Renal pelvis (tissue), 4 donors: ENCODE data around the gene CCDC146. TPM values are rescaled to one million over a fixed set of nuclear protein-coding genes. Genes with fewer than 3 reads are reported as not detected.
"Not testable (repeated sequence)": the region's sequence is repeated elsewhere in the genome, so short reads cannot be mapped to it uniquely, and the experiment has no call there.

Source experiments
- DNase-seq: peaks from one replicate; pipeline ENCODE4 v3.0.0-alpha.2; 2013
- polyA plus RNA-seq, 3 donors: library from polyadenylated mRNA; unstranded; fragments of 120-200 nt; gene quantifications; one replicate each; pipeline ENCODE4 v1.2.1, GENCODE V29; 2013; ENCODE audit not compliant: insufficient read length in 3 of 3

Gene CCDC146
- polyA plus RNA-seq, 3 donors, result 17.7 to 30.4 (median 27.9) TPM

DNA sequence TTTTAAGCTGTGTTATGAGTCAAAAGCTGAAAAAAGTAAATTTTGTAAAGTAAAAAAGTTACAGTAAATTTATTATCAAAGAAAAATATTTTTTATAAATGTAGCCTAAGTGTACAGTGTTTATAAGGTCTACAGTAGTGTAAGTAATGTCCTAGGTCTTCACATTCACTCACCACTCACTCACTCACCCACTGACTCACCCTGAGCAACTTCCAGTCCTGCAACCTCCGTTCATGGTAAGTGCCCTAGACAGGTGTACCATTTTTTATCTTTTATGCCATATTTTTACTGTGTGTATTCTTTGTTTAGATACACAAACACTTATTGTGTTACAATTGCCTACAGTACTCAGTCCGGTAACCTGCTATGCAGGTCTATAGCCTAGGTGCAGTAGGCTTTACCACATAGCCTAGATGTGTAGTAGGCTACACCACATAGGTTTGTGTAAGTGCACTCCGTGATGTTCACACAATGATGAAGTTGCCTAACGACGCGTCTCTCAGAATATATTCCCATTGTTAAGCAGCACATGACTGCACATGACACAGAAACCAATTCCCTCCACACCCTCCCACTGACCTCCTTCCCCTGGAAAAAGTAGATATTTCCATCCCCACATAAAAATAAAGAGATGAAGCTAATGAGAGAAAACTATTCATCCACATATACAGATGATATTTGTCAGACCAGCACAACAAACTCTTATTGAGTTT lies 122.0 kb downstream of the CCDC146 start:
- no peak for DNase-seq

DNA sequence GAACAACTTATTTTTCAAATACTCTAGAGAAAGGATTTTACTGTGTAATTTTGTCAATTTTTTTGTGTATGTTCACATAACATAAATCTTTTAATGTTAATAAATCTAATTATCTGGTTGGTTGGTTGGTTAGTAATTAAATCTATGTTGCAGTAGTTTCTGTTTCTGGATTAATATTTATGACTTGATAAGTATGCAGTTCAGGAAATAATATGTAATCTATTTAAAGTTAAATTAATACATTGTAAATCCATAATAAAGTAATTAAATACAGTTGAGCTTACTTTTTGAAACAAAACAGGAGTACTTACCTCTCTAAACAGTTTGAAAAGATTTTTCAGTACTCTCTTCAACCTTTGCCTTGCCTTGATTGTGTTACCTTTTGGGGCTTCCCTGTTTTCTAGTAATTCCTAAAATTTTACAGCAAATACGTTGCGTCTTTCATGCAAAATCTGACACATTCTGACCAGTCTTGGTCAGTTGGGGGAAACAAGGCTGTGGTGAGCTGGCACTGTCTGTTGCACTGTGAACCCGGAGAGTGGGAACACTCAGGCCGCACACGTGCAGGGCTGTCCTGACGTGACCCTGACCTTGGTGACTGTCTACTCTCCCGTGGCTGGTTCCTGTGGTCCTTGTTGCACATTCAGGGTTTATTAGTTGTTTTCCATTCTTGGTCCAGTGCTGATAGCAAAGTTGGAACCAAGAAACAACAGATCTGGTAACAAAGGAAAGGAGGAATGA lies 122.8 kb downstream of the CCDC146 start:
- DNase-seq, result no peak

DNA sequence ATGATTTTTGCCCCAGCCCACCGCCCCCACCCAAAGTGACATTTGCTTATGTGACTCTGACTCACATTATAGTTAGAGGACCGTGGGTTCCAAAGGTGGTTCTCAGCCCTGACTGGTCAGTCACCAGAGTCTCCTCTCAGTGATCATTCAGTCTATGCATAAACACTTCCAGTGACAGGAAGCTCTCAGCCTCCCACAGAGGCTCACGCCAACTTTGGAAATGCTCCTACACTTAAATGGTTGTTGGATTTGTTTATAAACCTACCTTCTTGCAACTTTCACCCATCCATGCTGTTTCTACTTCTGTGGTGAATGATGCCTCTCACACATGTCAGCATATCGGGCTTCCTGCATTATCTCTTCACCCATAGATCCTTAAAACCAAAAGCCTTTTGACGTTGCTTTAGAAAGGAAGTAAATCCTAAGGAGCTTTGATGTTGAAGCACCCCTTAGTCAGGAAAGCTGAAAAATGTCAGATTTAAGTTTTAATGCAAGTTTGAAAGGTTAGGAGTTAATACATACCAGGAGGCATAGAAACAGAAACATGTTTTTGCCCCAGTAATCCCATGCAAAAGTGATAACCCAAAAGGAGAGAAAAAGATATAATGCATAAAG lies 123.7 kb downstream of the CCDC146 start:
- no peak for DNase-seq

DNA sequence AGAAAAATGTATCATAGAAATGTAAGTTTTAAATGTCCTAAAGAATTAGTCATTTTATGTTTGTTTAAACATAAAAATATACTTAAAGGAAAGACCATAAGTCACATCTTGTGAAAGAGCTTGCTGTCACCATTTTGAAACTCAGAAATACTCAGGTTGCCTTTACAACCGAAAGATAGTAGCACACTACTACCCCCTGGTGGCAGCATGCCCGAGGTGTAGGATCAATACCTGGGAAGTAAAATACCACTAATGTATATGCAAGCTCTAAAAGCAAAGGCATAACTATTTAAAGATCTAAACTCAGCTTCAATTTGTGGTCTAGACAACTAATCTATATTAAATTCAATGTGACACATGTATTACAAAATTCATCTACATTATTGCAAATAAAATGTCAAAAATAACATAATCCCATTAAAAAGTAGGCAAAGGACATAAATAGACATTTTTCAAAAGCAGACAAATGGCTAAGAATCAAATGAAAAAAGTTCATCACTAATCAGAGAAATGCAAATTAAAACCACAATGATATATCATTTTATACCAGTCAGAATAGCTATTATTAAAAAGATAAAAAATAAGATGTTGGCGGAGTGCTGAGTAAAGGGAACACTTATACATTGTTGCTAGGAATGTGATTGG lies 124.9 kb downstream of the CCDC146 start:
- DNase-seq, result peak; percentile 36

DNA sequence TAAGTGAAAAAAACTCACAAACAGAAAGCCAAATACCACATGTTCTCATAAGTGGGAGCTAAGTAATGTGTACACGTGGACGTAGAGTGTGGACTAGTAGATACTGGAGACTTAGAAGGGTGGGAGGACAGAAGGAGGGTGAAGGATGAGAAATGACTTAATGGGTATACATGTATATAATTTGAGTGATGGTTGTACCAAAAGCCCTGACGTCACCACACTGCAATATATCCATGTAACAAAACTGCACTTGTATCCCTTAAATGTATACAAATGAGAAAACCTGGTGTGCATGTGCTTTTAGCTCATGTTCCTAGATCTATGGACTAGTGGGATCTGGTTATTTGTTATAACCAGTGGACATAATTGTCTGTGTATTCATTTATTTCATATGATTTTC lies 125.7 kb downstream of the CCDC146 start:
- no peak for DNase-seq

DNA sequence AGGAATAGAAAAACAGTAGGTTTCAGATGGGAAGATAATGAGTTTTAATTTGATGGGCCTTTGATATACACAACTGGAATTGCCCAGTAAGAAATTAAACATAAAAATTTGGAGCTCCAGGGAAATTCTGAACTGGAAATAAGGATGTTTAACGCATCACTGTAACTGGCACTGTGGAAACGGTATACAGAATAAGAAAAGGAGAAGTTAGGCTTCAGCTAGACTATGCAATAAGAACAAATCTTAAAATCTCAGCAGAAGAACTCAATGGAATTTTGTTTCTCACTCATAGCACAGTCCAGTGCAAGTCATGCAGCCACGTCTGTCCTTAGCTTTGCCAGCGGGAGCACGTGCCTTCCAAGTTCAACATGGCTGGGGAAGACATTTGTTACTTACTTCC lies 130.1 kb downstream of the CCDC146 start:
- DNase-seq, result no peak

DNA sequence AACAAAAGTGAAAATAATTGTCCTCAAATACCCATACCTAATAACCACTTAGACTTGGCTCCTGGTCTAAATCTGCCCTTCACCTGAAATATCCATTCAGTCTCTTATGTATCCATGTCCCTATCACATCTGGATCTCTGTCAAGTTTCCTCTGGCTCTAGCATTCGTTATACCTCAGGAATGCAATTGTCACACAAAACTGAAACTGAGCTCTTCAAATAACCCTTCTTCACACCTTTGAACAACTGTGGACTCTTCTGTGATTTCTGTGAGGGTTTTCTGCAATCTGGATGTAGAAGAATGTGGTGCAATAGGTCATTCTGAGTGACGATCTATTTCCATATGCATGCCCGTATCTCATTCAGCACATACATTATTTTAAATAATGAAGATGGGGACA lies 130.7 kb downstream of the CCDC146 start:
- DNase-seq, result no peak

DNA sequence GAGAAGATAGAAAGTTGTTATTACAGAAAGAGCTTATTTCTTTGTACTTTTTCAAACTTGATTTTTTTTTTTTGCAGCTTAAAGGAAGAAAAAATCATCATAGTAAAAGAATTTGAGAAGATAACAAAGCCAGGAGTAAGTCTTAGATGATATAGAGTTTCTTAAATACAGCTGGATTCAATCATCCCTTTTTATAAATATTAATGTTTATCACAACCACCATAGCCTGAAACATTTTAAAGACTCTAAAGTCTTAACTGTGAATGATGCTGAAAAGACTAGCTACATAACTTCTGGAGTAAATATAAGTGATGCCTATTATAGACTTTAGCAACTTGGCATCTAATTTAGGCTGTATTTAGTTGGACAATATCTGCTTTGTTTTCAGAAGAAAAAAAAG lies 132.0 kb downstream of the CCDC146 start:
- no peak for DNase-seq

DNA sequence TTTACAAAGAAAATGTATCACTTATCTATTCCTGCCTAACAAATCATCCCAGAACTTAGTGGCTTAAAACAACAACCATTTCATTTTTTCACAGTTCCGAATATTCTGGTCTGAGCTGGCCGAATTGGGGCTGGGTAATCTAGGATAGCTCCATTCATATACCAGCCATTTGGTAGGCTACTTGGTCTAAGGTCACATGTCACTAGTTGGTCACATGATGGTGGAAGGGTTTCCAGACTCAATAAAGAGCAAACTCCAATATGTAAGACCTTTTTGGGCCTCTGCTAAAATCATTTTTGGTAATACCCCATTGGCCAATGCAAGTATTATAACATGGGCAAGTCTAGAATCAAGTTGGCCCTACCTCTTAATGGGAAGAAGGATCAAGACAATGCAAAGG lies 132.5 kb downstream of the CCDC146 start:
- no peak for DNase-seq

DNA sequence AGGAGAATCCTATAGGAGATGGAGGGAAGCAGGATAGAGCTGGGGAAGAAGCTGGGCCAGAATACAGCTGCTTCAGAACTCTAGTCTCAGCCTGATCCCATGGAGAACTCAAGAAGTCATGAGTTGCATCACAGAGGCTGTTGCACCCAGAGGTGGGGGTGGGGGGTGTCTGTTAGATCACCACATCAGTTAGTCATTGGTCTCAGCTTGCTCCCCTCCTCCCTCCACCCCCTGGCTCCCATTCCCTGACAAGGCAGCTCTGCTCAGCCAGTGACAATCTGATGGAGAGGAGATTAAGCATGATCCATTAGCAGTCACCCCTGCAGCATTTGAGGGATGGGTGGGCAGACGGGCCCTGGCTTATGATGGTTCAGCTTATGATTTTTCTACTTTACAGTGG lies 135.6 kb downstream of the CCDC146 start:
- DNase-seq, result no peak

DNA sequence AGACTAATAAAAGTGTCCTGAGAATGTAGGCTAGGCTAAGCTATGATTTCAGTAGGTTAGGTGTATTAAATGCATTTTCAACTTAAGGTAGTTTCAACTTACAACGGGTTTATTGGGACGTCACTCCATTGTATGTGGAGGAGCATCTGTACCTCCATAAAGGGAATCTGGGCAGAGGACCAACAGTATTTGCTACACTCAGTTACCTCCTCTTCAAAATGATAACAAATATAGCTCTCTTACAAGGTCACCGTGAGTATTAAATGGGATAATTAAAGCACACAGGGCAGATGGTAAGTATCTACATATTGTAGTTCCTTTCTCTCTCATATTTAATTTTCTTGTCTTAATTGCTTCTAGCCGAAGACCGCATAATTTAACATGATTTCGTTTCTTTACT lies 136.2 kb downstream of the CCDC146 start:
- no peak for DNase-seq

DNA sequence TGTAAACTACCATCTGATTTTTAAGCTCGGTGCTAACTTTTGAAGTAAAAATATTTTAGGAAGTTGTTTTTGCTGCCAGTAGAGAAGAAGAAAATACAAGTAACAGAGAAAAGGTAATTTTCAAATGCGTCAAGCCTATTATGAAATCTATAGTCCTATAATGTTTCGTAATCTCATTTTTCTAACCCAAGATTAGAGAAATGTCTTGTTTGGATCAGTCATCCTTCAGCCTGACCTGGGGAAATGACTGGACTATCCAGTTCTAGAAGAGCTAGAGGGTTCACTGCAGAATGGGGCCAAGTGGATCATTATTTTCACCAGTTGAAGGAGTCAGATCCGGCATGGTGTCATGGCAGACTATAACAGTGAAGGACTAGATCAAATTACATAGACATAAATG lies 139.9 kb downstream of the CCDC146 start:
- DNase-seq, result no peak

DNA sequence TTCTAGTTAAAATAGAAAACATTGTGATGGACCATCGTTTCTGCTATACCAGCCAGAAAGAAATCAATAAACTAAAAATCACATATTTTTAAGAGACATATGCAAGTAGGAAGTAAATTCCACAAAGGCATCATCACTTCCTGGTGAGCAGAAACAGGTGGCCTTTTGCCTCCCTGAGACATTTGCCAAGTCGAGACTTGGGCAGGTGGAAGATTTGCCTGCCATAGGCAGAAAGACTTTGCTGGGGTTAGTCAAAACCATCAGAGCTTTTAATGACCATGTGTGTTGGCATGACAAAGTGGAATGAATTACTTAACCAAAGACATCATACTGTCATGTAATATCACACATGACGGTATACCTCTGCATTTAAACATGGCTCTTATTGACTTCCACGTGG lies 143.3 kb downstream of the CCDC146 start:
- no peak for DNase-seq

DNA sequence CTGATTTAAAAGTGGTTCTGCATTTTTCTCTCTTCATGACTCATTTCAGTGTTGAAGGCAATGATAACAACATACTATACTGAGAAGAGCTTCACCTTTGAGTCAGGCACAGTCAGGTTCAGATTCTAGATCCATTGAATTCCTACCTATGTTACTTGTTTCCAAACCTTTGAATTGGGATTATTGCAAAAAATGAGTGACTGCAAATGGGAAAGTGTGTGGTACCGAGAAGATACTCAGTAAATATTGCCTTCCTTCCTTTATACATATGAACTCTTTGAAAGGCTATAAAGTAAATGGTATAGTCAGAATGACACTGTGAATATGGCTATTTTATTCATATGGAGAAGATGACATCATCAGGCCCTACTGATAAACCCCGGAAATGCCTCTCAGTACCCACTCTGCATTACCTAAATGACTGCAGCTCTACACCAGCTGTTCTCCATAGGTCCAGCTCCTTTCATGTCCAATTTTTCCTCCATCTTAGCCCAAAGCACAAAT lies 143.9 kb downstream of the CCDC146 start:
- DNase-seq, result no peak

DNA sequence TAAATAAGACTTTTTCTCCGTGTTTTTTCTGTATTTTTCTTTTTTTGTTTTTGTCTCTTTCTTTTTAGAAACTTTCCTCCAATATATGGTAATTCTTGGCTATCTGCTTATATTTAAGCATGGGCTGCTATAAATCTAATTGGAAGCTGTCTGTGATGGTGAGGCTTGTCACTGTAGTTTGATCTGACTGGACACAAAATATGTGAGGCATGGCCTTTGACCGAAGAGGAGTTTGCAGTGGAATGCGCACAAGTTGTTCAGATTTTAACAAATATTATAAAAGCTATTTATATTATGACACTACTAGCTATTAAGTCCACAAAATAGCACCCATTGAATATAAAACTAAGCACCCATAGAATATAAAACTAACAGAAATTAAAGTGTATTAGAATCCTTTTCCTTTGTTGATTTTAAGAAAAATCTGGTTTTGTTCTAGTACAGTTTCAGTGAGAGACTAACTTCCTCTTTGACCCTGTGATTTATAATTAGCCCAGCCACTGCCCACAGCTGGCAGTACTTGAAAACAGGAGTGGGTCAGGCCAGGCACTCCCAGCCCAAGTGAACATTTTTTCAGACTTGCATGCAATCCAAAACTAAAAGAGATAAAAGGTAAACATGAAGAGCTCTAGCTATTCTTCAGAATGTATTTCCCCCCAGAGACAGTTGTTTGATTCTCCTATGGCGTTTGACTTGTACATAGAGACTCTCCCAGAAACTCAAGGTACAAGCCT lies 147.1 kb downstream of the CCDC146 start:
- DNase-seq, result no peak

DNA sequence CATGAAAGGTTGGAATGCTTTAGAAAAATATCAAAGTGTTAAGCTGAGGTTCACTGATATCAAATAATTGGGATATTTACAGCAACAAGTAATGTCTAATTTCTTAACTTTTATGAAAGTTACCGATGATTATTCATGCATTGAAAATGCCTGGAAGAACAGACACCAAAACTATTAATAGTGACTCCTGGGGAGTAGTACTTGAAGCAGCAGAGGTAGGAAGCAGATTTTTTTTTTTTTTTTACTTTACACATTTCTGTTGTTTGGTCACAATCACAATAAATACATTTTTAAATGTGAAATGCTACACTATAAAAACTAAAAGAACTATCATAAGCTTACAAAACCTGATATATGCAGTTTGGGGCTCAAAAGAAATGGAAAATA lies 147.7 kb downstream of the CCDC146 start:
- no peak for DNase-seq

DNA sequence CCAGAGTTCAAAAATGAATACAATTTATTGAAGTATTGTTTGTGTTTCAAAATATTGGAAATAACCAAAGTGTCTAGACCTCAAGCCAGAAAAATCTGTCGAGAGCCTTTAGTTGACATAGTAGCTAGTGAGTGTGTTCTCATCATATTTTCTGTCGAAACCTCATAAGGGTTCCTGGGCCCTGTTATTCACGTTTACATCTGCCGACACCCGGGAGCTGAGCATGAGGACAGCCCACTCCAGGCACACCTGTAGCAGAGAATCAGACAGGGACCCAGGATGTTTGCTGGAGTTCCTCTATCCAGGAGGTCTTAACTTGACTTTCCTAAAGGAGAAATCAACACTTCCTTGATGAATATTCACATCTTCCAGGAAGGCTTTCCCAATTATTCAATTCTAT lies 149.4 kb downstream of the CCDC146 start:
- no peak for DNase-seq

DNA sequence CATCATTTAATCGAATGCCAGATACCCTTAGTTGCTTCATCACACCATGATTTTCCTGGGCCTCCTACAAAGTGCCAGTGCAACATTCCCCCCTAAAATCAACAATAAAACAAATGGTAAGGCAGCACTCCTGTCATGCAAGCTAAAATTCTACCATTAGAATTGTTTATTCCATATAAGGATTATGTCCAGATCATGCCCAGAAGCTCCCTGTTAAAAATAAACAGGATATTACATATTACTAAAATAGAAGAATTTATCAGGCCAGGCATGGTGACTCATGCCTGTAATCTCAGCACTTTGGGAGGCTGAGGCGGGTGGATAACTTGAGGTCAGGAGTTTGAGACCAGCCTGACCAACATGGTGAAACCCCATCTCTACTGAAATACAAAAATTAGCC lies 153.2 kb downstream of the CCDC146 start:
- not testable (repeated sequence) for DNase-seq

DNA sequence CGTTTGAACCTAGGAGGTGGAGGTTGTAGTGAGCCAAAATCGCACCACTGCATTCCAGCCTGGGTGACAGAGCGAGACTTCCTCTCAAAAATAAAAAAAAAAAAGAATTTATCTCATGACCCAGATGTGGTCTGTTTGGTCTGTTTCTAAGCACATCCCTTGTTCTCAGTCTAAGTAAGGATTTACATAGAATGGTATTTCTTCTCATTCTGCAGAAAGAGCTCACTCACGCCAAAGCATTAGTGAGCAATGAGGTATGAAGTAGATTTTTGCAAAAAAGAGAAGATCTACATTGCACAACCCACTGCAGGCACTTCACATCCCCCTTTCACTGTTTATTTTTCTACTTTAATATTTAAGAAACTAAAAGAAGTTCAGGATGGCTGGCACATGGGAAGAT lies 153.7 kb downstream of the CCDC146 start:
- no peak for DNase-seq

DNA sequence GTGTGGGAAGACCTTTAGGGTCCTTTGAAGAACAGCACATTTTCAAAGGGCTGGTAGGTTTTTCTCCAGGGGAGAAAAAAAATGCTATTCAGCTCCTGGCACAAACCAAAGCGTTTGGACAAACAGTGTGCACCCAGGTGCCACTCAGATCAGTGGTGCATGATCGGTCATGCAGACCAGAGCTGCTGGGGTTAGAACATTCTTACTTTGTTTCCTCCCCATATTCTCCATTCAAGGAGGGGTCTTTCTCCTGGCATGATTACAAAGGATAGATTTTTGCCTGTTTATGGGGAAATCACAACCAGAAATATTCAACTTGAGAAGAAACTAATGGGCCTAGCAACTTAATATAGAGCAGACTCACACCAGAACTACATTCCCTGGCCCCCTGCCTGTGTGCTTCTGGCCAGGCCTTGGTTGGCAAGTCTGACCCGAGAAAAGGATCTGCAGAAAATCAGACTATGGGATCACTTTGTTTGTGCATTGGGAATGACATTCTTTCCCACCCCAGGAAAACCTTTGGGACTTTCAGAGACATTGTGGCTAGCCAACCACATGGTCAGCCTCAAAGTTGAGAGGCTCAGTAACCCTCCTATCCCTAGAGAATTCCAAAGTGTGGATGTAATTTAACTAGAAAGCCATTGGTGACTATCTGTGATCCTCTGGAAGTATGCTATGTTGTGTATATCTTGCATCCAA lies 159.5 kb downstream of the CCDC146 start:
- no peak for DNase-seq

DNA sequence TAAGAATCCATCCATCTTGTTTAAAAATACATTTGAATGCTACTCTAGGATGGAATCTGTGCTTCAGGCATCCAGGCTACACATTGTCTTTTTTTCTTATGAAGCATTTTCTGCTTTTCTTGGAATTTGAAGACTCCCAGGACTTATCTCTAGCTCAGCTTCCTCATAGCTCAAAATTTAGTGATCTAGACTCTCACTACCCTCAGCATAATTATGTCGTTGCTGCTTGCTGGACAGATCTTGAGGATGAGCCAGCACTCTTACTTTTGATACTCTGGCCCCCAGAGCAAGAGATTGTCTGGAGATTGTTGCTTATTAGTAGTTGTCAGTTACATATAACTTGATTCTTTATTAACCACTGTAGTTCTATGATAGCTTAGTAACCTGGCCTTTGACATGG lies 160.5 kb downstream of the CCDC146 start:
- no peak for DNase-seq
